Nucleus accumbens (tissue), 56 donors: Measurements from ENCODE around the gene SLC35F6.
"Not testable (repeated sequence)": the region's sequence is repeated elsewhere in the genome, so short reads cannot be mapped to it uniquely, and the experiment has no call there.

Experiments
- DNase-seq, 56 donors: peaks; one replicate each; lab custom pipeline; 2025; lab: John Stamatoyannopoulos, UW

SLC35F6 gene

DNA sequence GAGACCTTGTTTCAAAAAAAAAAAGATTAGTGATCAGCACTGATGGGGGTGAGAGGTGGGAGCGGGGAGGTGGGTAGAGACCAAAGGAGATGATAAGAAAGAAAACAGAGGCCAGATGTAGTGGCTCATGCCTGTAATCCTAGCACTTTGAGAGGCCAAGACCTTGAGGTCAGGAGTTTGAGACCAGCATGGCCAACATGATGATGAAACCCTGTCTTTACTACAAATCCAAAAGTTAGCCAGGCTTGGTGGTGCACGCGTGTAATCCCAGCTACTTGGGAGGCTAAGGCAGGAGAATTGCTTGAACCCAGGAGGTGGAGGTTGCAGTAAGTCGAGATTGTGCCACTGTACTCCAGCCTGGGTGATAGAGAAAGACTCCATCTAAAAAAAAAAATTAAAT is 9.5 kb upstream of the SLC35F6 start:
- no peak for DNase-seq

DNA sequence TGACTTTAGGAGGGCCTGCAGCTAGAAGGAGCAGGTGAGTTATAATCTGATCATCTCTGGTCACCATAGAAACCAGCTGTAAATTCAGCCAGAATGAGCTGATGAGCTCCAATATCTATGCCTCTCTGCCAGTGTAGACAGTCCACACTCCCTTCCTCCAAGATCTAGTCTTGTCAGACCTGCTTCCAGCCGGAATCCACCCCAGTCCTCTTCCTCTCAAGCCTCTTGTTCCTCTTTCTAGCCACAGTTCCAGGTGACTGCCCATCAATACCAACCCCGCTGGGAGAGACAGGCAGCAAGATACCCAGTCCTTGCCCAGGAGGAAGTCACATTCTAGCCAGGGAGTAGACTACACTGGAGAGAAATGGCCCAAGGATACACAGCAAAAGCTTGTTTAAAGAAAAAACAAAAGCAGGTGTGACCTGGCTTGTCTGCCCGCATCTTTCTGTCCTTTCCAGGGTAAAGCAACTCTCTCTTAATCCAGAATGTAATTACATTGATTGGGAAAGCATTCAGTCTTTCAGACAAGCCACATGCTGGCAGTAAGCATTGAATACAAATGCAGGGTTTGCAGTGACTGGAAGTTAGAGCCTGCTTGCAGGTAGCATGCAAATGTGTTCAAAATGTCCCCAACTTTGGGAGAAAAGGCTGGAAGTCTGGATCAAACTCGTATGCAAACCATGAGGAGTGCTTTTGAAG is 9.0 kb upstream of the SLC35F6 start:
- no peak for DNase-seq

DNA sequence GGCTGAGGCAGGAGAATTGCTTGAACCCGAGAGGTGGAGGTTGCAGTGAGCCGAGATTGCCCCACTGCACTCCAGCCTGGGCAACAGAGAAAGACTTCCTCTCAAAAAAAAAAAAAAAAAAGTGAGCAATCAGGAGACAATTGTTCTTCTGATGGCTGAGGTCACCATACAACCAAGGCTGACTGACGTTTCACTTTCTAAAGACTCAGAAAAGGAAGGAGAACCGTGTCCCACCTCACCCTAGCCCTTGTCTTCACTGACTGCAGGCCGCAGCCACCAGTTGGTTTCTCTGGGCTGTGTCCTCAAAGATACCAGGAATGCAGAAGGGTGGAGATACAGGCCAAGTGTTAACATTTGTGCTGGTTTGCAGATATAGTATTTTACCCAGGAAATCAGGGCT is 7.7 kb upstream of the SLC35F6 start:
- no peak for DNase-seq

DNA sequence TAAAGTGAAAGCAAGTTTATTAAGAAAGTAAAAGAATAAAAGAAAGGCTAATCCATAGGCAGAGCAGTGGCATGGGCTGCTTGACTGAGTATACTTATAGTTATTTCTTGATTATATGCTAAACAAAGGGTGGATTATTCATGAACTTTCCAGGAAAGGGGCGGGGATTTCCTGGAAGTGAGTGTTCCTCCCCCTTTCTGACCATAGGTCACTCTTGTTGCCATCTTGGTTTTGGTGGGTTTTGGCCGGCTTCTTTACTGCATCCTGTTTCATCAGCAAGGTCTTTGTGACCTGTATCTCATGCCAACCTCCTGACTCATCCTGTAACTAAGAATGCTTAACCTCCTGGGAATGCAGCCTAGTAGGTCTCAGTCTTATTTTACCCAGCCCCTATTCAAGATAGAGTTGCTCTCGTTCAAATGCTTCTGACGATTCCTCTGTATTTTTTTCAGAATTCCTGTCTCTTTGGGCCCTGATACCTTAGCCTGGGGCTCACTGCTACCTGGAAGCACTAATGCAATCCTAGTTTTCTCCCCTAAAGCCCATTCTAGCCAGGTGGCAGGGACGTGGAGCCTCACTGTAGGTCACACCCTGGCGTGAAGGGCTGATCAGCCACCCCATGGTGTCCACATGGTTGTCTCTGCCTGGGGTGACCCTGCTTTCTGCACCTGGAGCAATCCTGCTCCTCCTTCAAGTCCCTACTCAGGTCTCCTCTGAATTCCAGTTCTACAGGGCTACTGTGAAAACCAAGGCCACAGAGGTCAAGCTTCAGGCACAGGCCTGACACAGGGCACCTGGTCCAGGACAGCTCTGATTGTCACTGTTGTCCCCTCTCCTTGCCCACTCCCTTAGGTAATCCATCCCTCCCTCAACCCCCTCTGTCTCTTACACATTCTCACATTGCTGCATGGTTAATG is 6.0 kb upstream of the SLC35F6 start:
- DNase-seq: peak in 1 of 56 donors; percentile 17

DNA sequence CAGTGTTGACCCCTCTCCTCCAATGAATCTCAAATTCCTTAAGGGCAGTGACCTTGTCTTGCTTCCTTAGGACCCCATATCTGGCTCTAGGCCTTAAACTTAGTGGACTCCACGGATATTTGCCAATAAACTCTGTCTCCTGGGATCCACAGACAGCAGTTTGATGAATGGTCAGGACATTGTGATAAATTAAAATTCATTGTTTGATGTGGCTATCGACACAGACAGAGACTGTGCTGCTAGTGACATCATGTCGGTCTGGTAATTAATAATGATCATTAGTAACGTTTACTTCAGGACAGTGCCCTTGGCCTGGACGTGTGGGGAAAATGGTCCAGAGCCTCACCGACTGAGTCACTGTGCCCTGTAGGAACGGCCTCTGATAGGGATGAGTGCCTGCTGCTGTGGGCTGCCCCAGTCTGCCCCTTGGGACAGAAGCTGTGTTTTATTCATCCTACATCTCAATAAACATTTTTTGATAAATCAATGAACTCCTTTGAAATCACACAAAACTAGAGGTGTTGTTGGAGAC is 5.2 kb upstream of the SLC35F6 start:
- DNase-seq: no peak

DNA sequence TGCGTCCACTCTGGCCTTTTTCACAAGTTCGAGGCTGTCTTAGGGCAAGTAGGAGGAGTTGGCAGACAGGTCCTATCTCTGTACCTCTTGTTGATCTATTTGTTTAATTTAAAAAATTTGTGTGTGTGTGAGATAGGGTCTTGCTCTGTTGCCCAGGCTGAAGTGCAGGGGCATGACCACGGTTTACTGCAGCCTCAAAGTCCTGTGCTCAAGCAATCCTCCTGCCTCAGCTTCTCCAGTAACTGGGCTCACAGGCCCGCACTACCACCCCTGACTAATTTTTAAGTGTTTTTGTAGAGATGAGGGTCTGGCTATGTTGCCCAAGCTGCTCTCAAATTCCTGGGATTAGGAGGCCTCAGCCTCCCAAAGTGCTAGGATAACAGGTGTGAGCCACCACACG is 4.2 kb upstream of the SLC35F6 start:
- no peak for DNase-seq

DNA sequence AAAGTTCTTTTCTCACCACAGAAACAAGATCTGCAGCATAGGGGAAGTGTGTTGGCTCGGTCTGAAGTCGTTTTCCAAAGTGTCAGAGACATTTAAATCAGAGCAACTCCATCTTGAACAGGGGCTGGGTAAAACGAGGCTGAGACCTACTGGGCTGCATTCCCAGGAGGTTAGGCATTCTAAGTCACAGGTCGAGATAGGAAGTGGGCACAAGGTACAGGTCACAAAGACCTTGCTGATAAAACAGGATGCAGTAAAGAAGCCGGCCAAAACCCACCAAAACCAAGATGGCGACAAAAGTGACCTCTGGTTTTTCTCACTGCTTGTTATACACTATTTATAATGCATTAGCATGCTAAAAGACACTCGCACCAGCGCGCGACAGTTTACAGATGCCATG is 3.1 kb upstream of the SLC35F6 start:
- not testable (repeated sequence) for DNase-seq

DNA sequence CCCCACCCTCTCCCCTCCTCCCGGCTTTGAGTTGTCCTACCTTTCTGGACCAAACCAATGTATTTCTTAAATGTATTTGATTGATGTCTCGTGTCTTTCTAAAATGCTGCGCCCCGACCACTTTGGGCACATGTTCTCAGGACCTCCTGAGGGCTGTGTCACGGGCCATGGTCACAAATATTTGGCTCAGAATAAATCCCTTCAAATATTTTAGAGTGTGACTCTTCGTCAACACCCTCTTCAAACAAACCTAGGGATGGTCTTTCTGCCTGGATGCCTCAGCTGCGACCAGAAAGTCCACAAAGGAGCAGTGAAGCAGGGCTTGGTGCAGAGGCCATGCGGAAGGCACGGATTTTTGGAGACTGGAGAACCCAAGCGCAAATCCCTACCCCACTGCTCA is 1.1 kb upstream of the SLC35F6 start:
- no peak for DNase-seq

DNA sequence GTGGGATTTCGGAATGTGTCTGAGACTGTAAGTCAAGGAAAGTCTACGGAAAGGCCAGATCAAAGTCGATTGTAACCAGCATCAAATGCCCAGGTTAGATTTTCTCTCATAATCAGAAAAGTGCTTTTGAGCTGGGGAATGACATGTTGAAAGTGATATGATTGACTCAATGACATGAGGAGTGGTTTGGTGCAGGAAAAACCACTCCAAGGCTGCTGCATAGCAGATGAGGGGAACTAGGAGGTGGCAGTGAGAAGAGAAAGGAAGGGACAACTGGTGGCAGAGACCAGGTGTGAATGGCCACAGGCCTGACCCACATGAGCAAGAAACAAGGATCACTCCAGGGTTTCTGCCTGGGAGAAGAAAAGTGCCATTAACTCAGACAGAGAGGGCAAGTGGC is 822 bp downstream of the SLC35F6 start:
- no peak for DNase-seq

DNA sequence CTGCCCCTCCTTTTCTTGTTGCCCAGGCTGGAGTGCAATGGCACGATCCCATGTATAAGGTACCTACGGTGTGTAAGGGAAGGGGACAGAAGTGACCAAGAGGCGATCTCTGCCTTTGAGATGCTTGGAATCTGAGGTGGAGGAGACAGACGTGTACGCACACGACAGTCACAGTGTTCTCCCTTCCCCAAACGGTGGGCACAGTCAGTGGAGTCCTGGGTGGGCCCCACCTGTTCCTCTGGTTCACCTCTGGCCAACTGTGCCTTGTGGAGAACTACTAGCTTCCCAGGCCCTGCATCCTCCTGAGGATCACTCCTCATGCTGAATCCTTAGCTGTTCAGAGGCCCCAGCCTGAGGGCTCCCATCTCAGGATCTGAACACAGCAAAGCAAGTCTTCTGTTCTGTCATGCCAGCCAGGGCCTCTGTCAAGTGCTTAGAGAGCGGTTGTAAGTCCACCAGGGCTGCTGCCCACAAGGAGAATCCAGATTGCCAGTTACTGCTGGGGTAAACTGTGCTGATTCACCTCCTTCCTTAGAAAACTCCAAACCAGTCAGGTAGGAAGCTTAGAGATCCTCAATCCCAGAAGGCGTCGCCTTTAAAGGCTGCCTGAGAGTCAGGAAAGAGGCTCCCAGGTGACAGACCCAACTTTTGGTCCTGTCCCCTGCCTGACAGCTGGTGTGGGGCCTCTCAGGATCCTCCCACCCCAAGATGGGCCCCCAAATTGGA is 1.6 kb downstream of the SLC35F6 start:
- DNase-seq: no peak

DNA sequence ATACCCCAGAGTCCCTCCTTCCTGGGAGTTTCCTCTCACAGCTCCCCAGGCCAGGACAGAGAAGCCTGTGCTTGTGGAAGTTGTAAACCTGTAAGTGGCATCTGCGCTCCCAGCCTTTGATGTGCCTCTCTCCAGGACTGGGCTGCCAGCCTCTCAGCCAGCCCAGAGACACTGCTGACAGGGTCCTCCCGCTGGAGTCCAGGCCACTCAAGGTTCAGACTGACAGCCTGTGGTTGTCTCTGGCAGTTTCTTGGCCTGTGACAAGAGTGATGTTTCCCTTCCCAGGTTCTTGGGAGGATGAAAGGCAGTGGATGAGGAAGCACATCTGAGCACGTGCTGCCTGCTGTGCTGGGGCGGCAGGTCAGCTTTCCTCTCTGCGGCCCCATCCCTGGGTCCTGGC is 3.0 kb downstream of the SLC35F6 start:
- no peak for DNase-seq

DNA sequence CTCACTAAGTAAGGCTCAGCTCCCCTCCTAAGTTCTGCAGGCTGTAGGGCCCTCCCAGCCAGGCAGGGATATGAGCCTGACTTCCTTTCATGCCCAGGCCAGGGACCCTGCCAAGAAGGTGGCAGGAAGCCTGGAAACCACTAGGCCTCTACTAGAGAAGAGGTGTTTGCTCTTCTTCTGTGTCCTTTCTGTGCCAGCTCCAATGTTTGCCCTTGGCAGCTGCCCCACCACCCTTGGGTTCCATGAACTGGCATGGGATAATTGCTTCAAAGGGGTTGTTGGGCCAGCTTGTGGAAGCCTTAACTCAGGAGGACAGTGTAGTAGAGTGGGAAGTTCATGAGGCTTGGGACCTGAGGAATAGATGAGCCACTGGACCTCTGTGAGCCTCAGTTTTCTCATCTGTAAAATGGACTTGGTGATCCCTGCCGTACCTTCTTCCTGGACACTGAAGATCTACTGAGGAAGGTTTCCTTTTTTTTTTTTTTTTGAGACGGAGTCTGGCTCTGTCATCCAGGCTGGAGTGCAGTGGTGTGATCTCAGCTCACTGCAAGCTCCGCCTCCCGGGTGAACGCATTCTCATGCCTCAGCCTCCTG is 3.9 kb downstream of the SLC35F6 start:
- no peak for DNase-seq

DNA sequence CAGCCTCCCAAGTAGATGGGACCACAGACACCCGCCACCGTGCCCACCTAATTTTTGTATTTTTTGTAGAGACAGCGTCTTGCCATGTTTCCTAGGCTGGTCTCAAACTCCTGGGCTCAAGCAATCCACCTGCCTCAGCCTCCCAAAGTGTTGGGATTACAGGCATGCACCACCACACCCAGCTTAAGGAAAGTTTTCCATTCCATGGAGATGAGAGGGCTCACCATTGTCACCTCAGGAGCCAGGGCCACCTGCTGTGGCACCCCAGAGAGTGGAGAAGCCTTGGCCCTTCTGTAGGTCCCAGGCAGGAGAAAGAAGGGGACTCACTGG is 4.6 kb downstream of the SLC35F6 start:
- DNase-seq: no peak

DNA sequence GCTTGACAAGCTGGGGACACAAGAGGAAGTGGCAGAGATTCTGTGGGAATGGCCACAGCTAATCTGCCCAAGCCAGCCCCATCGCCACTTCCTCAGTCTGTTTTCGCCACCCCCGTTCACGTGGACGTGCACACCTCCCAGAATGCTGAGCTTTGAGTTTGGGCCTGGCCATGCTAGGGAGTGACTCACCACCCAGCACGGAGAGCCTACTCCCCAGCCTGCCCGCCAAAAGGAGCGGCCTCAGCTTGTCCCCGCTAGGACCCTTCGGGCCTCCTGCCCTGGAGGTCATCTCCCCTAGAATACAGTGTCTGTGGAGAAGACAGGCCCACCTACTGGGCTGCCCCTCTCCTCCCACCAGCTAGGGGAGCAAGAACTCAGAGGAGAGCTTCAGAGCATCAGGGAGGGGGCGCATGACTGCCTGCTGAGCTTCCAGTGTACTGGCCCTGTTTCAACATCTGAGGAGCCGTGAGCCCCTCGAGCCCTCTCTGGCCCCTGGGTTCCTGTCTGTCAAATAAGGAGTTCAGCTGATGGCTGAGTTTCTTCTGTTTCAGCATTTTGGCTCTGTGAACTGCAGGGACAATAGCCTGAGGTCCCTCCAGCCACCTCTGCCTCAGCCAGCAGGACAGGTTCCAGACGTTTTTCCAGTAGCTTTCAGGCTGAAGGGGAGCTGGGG is 5.1 kb downstream of the SLC35F6 start:
- DNase-seq: peak in 47 of 56 donors; percentile 9 to 71 (median 30)

DNA sequence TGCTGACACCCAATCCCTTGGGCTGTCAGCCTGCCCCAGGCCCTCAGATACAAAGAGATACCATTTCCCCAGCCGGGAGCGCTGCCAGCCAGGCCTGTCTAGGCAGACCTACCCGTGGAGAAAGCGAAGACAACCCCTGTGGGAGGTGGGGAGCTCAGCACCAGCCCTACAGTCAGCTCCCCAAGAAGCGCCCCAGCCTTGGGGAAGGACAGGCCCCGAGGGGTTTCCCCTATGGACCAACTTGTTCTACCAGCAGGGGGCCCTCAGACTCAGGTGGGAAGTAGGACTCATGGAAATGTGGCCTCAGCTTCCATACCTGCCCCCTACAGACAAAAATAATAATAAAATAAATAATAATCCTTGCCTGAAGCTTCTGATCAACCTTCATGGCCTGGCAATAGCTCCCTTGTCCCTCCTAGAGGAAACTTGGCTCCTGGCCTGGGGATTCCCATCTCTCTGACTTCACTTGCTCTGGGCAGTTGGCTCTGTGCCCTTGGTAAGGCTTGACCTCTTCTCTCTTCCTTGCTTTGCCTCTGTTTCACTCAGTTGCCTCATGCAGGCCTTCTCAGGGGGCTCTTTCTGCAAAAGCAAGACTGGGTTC is 7.0 kb downstream of the SLC35F6 start:
- DNase-seq: peak in 48 of 56 donors; percentile 5 to 86 (median 45)

DNA sequence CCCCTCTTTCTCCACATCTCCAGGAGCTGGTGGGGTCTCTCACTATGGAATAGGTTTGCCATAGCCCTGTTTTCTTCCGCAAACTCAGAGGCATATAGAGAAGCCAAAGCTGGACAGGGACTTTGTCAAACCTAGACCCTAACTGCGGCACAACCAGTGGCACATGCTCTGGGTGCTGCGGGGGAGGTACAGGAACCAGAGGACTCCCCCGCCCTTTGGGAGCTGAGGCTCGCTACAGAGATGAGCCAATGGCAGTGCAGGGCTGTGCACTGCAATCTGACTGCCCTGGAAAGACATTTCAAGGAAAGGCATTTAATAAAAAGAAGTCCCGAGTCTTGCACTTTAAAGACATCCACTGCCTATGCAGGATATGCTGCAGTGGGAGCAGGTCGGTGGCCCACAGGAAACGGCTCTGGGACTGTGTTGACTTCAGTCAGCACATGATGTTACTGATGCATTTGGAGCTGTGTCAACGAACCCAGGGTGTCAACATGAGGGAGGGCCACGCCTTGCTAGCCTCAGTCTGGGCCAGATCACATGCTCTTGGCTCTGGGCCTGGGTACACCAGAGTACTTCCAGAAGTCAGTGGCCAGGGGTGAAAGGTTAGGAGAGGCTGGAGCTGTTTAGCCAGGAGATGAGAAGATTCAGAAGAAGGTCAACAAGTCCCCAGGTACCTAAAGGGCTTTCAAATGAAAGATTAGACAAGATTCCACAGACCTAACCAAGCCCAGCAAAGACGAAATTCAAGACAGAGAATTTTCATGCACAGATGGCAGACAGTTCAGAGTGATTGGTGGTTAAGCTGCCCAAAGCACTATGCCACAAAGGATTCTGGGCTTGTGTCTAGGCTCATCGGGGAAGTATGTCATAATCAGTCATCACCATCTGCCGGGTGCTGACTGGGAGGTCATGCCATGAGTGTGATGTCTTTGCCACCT is 8.2 kb downstream of the SLC35F6 start:
- DNase-seq: peak in 50 of 56 donors; percentile 6 to 84 (median 62)

DNA sequence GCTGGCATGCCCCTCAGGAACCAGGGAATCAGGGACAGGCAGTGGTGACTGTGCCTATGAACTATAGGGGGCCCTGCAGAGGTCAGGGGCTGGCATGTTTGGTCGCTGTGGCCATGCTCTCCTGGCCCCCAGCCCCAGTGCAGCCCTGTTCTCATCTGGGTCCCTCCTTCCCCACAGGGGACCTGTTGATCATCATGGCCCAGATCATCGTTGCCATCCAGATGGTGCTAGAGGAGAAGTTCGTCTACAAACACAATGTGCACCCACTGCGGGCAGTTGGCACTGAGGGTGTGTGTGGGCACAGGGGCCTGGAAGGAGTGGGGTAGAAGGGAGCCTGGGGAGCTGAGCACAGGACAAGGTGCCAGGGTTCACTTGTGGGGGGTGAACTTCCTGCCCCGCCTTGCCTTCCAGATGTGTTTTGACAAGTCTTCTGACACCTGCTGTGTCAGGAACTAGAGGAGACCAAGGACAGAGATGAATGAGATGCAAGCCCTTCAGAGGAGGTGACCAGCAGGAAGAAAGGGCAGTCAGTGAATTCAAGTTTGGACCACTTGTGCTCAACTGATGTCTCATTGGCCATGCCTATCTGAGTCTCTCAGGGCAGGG is 12.2 kb downstream of the SLC35F6 start:
- DNase-seq: no peak

DNA sequence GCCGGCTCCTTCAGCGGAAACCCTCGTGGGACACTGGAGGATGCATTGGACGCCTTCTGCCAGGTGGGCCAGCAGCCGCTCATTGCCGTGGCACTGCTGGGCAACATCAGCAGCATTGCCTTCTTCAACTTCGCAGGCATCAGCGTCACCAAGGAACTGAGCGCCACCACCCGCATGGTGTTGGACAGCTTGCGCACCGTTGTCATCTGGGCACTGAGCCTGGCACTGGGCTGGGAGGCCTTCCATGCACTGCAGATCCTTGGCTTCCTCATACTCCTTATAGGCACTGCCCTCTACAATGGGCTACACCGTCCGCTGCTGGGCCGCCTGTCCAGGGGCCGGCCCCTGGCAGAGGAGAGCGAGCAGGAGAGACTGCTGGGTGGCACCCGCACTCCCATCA is 14.0 kb downstream of the SLC35F6 start:
- no peak for DNase-seq
